Activated CD4-positive, alpha-beta T cell treated with anti-CD3 and anti-CD28 coated beads, Interleukin-2, amount 50 U/mL, for 4 hours (primary cell): Measurements from ENCODE around the gene APOL3.
"Not testable (repeated sequence)": the region's sequence is repeated elsewhere in the genome, so short reads cannot be mapped to it uniquely, and the experiment has no call there.

Experiments used
- DNase-seq, 2 experiments: peaks; one replicate each; pipeline ENCODE4 v3.0.0-alpha.2; 2020

Gene APOL3

DNA sequence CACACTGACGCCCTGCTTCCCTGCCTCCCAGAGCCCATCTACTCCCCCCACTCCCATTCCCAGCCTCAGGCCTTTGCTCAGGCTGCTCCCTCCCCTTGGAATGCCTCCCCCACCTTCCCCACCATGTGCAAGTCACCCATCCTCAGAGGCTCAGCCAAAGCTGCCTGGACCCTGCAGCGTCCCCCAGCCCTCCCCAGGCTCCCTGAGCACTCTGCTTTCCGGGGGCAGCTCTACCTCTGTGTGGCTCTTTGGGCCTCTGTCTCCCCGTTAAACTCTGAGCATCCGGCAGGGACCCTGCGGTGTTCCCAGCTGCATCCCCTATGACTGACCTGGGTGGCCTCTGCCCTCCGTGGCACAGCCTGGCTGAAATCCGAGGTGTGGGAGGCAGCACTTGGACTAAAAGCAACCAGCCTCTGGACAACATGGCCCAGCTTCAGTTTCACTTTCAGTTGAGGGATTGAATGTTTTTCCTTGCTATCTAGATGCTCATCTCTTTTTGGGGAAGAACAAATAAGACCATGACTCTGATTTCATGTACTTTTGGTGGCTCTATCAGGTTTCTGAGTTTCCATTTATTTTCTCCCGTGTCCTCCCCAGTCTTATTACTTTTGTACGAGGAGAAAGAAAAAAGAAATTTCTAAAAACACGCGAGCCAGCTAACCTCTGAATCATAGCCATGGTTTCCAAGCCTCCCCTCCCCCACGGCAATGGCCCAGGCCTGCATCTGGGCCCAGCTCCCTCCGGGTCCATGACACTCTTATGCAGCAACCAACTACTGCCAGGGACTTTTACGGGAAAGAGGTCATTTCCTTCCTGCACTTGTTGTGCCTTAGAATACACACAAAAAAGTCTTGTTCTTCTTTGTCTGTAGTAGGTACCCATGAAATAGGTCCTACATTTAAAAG, 3.8 kb downstream of the APOL3 start:
- peak; percentile 76 for DNase-seq

DNA sequence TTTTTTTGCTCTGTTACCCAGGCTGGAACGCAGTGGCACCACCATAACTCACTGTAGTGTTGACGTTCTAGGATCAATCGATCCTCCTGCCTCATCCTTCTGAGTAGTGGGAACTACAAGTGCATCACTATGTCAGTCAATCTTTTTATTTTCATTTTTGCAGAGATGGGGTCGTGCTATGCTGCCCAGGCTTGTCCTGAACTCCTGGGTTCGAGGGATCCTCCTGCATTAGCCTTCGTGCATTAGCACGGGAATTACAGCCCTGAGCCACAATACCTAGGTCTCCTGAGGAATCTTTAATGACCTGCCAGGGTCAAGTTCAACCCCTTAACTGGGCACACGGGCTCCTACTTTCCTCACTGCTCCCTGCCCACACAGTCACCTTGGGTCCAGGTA, 4.4 kb downstream of the APOL3 start:
- DNase-seq: no peak

DNA sequence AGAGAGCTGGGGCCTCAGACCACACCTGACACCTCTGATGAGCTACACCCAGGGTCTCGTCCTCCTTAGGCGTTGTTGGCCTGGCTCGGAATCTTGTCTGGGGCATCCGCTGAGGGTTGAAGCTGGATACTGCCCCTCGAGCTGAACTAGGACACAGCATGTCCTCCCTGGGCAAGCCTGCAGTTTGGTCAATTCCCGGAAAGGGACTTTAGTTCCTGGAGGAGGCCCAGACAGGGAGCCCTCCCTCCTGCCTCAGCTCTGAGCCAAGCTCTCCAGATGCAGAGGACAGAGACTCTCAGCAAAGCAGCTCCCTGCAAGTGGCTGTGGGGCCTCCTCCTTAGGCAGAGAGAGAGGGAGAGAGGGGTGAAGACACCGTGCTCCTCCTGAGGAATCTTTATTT, 4.9 kb downstream of the APOL3 start:
- no peak for DNase-seq

DNA sequence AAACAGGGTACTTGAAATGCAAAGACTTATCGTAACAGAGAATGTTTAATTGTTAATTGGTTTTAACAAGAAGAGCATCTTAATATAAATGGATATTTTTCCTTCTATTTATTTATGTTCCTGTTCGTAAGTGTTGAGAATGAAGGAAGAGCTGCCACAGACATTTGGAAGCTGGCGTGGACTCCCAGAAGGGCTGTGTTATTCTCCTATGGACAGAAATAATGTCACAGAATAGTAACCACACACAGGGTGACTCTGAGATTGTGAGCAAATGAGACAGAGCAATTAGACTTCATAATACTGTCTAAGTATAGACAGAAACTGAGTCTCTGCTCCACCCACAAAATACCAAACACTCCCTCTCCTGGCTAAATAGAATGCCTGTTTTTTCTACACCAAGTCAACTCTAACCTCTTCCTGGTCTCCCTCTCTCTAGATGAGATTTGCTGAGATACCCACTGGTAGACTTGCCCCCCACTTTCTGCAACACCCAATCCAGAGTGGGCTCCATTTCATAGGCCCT, 6.1 kb downstream of the APOL3 start:
- DNase-seq: no peak

DNA sequence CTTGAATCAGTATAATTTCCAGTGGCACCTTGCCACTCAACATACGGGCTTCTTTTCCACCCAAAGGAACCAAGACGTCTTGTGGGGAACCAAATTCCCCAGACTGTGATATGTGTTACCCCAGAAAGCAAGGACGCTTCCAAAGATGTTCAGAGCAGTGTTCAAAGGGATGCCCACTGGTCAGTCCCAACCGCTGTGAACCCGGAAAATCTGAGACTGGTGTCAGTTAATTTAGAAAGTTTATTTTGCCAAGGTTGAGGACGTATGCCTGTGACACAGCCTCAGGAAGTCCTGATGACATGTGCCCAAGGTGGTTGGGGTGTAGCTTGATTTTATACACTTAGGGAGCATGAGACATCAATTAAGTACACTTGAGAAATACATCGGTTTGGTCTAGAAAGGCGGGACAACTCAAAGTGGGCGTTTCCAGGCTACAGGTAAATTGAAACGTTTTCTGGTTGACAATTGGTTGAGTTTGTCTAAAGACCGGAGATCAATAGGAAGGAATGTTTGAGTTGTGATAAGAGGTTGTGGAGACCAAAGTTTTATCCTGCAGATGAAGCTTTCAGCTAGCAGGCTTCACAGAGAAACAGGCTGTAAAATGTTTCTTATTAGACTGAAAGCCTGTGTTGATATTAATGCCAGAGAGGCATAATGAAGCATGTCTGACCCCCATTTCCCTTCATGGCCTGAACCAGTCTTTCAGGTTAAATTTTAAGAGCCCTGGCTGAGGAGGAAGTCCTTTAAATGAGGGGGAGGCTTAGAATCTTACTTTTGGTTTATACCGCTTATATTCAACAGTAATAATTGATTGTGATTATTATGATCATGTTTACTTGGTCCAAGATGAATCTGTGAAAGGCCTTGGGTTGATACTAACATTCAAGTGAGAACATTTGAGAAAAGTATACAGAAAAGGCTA, 6.8 kb downstream of the APOL3 start:
- no peak for DNase-seq

DNA sequence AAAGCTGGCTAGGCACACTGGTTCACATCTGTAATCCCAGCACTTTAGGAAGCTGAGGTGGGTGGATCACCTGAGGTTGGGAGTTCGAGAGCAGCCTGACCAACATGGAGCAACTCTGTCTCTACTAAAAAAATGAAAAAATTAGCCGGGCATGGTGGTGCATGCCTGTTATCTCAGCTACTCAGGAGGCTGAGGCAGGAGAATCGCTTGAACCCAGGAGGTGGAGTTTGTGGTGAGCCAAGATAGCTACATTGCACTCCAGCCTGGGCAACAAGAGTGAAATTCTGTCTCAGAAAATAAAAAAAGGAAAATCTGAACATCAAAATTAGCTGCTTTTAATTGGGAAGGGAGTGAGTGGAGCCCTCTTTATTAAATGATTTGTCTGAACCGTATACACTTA, 7.7 kb downstream of the APOL3 start:
- not testable (repeated sequence) for DNase-seq

DNA sequence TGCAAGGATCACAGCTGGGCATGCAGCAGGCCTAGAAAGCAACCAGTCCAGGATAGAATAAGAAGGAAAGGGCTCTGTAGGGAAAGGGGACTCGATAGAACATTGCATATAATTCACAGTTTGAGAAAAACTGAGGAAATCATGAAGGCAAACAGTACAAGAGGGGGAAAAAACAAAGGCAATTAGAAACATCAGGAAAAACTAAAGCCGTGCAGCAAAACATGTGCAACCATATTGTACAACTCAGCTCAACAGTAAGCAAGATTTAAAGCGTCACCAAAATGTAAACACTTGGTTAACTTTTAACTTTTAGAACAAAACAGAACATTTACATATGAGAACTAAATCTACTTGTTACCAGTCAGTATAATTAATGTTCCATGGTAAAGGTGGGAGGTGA, 8.5 kb downstream of the APOL3 start:
- no peak for DNase-seq

DNA sequence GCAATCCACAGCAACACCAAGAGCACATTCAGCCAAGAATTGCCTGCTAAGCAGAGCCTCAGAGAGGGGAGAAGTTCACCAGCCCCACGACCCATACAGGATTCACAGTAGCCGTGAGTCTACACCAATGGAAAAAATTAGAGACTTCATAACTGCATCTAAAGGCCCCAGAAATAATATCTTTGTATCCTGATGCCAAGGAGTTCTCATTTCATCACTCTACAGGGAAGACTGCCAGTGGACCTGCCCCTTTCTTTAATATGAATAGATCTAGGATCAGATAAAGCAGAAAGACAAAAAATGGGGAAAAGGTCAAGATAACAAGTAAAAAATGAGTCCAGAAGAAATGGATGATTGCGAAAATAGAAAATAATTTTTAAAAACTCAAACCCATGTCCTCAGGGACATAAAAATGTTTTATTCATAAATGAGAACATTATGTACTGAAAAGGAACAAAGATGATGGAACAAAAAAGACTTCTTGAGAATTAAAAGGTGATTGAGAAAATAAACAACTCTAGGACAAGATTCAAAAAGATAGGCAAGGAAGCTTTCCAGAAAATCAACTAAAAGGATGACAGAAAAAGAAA, 9.5 kb downstream of the APOL3 start:
- DNase-seq: no peak

DNA sequence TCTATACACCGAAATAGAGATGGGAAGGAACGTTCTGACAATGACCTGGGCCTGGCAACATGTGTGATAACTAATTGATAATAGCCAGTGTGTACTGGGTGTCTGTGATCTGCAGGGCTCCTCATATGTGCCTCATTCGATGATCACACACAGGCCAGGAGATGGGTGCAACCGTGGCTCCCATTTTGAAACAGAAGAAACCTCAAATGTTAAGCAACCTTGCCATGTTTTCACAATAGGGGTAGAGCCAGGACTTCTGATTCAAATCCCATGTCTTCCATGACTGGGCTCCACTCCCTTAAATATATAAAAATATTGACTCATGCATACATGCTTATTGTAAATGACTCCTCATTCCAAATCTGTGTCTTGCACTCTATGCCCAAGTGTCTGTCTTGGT, 11.1 kb downstream of the APOL3 start:
- no peak for DNase-seq

DNA sequence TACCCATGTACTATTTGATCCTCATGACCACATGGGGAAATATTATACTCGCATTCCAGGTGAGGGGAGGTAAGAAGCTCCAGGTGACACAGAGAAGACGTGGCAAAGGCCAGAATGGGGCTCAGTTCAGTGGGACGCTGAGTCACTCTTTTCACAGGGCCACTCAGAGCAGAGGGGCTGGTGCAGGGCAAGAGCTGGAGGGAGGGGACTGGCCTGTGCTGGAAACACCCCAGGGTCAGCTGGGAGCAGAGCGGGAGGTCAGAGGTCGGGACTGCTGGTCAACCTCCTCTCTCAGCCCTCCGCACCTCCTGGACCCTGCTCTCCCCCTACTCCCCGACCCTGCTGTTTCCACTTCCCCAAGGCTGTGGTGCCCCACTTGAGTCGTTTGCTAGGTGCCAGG, 12.1 kb downstream of the APOL3 start:
- DNase-seq: no peak

DNA sequence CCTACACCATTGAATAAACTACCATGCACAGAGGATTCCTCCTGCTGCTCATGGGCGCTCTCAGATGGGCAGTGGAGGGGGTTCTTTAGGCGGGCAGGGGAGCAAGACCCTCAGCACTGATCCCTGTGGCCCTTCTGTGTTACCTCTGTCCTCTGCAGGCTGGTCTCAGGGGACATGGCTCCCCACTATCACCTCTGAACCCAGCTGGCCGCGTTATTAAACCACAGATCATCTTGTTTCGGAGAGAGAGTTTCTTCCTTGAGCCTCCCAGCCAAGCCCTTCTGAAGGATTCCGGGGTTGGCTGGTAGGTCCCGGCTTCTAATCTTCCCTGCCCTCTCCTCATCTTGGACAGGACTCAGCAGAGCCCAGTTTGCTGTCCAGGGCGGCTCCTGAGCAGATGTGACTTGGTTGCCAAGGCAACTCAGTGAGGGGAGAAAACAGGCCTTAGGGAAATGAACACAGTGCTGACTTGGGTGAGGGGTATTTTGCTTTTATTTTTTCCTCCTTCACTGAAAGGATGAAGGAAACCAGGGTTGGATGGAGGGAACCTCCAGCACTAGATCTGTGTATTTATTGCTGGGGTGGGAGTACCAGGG, 13.3 kb downstream of the APOL3 start:
- no peak for DNase-seq

DNA sequence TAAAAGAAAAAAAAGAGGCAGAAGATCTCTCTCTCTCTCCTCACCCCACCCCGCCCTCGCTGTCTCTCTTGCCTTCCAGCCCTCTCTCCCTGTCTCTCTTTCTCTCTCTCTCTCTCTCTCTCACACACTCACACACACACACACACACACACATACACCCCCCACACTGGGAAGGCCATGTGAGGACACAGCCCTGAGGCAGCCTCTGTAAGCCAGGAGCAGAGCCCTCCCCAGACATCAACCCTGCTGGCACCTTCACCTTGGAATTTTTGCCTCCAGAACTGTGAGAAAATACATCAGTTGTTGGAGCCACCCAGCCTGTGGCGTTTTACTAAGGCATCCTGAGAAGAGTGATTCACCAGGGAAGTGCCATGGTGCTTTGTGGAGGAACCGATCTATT, 14.7 kb downstream of the APOL3 start:
- DNase-seq: no peak

DNA sequence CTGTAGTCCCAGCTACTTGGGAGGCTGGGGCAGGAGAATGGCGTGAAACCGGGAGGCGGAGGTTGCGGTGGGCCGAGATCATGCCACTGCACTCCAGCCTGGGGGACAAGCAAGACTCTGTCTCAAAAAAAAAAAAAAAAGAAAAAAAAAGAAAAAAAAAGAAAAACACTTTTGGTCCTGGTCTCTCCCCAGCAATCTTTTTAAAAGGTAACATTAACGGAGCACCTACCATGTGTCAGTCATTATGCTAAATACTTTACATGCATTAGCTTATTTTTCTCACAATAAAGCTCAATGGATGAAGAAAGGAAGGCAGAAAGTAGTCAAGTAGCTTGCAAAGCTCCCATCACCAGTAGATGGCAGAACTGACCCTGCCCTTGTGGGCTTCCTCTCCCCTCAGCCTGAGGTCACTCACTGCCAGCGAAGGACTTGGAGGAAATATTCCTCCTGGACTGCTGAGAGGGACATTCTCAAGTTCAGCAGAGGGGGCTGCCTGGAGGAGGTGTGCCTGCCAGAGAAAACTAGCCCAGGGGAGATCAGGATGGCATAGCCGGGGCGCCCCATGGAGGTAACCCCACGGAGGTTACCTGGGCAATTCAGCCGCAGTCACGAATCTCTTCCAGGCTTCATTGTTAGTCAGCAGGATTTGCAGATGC, 15.5 kb downstream of the APOL3 start:
- DNase-seq: no peak

DNA sequence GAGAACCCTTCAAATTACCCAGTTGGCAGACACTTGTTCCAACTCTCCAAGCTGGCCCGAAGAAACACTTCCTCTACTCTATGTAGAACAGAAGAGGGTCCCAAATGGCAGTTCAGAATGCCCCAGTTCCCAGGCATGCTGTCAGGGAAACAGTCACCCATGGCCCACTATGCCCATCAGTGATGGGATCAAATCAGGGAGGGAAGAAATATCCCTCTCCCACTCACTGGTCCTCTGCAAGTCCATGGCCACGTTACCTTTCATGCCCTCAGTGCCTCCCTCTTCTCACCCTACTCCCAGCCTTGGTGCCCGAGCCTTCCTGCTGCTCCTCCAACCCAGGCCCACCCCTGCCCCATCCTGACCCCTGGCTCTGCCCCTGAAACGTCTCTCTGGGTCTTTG, 16.6 kb downstream of the APOL3 start:
- DNase-seq: no peak

DNA sequence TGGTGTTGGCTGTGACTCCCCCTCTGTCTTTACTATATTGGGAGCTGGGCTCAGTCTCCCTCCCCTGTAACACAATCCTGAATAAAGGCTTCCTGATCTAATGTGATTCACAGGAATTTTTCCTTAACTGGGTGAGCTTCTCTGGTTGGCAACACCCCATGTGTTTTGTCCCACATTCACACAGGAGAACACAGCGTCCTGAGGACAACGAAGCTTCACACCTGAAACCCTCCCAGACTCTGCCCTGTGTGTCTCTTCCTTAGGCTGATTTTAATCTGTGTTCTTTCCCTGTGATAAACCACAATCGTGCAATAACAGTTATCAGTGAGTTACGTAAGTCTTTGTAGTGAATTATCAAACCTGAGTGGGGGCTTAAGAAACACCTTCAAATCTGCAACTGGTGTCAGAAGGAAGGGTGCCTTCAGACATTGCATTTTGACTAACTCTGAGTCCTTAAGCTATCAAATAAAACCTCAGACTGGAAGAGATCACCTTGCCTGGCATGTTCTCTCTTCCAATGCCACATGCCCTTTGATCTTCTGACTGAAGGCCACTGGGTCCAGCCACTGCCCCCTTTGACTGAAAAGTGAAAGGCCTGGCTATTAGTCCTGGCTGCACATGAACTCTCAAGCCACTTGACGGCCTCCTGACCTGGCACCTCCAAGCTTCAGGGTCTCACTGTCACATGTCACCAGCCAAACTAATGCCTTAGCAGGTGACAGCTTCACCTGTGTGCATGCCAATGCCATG, 17.3 kb downstream of the APOL3 start:
- no peak for DNase-seq

DNA sequence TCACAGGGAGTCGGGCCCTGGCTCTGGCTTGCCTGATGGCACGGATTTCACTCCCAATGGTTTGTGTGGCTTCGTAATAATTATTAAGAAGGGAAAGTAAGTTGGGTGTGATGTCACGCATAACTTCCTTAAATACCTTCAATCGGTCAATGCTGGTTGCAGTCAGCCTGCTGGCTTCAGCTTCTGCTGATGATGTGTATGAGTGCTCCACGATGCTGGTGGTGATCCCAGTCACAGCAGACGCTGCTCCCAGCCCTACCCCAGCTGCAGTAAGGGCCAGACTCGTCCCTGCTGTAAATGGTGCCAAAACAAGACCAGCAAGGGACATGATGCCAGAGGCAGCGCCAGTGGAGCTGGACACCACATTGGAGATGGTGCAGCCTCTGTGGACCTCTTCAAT, 19.1 kb downstream of the APOL3 start:
- no peak for DNase-seq

DNA sequence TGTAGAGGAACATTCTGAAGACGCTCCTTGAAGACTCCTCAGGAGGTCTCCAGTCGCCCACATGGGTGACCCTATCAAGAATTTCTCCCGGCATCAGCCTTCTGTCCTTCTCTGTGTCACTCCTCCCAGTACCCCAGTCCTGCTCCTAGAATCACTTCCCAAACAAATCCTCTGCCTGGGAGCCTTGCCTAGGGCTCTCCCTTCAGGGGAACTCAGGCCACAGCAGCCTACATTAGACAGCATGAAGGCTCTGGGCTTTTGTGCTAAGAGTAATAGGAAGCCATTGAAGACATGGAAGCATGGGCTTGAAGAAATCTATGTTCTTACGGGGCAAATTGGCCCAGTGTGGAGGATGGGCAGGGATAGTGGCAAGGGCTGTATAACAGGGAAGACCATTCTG, 21.8 kb downstream of the APOL3 start:
- DNase-seq: not testable (repeated sequence)

DNA sequence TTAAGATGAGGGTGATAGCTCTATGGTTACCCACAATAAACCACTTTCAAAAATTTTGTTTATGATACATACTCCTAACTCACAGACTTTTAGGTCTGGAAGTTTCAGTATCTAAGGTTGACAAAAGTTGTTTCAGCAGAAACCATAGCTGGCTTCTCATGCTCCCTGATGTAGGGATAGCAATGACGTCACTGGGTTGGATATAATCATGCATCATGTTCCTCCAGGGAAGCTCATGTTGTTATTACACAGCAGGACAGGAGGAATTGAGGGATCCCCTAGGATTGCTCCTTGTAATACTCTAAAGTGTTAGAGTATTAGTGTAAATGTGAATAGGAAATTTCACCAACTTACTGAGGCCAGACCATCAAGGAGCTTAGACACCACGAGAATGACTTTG, 23.6 kb downstream of the APOL3 start:
- no peak for DNase-seq

DNA sequence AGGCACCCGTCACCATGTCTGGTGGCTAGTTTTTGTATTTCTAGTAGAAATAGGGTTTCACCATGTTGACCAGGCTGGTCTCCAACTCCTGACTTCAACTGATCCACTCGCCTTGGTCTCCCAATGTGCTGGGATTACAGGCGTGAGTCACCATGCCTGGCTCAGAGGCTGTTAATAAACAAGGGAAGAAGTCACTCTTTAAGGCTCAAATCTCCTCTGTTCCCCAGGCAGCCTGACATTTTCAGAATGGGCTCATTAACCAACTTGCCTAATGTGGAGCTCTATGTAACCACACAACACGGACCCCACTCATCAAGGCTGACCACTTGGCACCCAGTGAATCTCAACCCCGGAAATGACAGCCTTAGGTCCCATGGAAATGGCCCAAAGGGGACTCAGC, 24.1 kb downstream of the APOL3 start:
- no peak for DNase-seq

DNA sequence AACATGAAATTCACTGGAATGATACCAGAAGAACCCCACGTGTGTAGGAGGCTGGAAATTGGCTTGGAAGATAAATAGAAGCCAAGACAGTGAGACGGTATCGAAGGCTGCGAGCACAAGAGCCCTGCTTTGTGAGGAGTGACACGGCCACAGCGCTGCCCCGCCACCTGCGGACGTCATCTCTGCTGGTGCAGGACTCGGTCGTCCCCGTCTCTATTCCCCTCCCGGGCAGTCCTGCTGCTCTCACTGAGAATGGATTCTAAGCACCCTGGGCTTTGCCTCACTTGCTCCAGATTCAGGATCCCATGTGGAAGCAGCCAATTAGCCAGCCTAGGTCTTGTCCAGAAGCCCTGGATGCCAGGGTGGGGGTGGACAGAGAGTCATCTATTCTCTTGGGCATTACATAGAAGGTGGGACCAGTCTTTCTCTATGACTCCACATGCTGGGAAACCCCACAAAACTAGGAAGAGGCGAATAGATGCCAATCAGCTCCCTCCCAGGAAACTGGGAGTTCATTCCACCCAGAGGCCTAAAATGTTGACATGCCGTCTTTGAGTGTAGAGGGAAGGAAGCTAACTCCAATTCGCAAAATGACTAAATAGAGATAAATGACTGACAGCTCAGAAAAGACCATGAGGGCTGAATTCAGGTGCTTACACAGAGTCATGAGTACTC, 25.1 kb downstream of the APOL3 start:
- DNase-seq: no peak

DNA sequence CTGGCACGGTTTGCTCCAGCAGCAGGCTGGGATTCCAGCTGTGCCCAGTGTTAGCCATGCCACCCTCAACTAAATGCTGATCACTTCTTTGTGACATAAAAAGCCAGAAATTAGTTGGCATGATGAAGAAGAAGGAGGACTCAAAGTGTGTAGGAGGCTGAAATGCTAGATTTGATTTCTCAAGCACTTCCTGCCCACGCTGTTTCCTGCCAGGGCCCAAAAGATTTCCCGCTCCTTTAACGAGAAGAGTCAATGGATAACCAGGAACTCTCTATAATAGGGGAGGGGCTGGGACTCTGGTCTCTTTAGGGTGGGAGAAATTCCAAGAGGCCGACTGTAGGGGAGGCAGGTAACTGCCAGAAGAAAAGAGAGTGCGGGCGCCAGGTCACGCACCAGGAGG, 26.4 kb downstream of the APOL3 start:
- DNase-seq: no peak
